GM21526 (cell line): Measurements from ENCODE around the gene ZCWPW1.
"Not testable (repeated sequence)": the region's sequence is repeated elsewhere in the genome, so short reads cannot be mapped to it uniquely, and the experiment has no call there.

Source experiments
- ATAC-seq: cut with Tn5 transposase; IDR thresholded peaks from one replicate; pipeline ENCODE4 v1.9.1; 2021; ENCODE audit warnings: moderate library complexity; ENCODE audit not compliant: unreplicated experiment, low FRiP score

The ZCWPW1 gene

DNA sequence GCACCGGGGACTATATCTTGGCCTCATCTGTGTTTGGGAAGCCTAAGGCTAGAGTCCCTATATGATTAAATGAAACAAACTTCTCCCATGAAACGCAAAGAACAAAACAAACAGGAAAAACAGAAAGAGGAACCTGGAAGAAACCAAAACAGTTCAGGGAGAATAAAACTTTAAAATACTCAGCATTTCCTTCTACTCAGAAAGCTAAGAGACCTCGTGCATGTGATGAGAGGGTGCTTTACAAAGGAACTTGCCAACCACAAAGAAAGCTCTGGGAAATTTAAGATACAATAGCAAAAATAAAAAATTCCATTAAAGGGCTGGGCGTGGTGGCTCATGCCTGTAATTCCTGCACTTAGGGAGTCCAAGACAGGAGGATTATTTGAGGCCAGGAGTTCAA lies 48.3 kb downstream of the ZCWPW1 start:
- ATAC-seq: no peak

- ATAC-seq: no peak
These were observed 50.3 kb downstream of the ZCWPW1 start for GRCh38 chr7:100378114-100378755.

DNA sequence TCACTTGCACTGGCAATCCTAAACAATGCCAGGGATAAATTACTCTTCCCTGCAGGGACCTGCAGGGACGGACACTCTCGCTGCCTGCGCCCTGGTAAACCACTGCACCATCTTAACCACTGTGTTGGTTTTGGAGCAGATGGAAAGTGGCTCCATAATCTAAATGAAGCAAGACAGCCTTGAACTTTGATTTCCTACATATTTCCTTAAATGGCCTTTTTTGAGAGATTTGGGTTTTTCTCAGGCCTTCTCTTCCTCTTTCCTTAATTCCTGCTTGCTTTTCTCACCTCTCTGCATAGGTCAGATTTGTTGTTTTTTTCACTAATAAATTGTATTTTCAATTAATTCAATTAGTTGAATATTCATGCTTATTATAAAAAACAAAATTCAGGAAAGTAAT lies 52.4 kb downstream of the ZCWPW1 start:
- no peak for ATAC-seq

- ATAC-seq: no peak
These were observed 53.9 kb downstream of the ZCWPW1 start for GRCh38 chr7:100374601-100375000.

GRCh38 chr7:100373870-100374598 lies 54.5 kb downstream of the ZCWPW1 start:
- not testable (repeated sequence) for ATAC-seq

DNA sequence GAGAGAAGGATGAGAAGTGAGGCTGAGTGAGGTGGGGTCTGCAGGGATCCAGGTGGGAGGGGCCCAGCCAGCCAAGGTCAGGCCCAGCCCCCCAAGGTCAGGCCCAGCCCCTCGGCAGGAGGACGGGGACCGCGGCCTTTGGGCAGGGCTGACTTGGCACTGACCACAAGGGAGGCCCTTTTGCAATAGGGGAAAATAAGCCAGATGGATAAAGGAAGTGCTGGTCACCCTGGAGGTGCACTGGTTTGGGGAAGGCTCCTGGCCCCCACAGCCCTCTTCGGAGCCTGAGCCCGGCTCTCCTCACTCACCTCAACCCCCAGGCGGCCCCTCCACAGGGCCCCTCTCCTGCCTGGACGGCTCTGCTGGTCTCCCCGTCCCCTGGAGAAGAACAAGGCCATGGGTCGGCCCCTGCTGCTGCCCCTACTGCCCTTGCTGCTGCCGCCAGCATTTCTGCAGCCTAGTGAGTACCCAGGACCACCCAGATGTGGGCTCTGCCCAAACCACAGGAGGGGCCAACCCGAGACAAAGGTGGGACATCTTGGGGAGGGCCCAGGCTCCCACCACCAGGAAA lies 55.2 kb downstream of the ZCWPW1 start, which contains the start of gene PILRA:
TSS of gene PILRA (plus strand) at position 227 of the 571 bp plus-strand sequence. CDS start at position 397, 170 bp downstream.
- ATAC-seq: no peak

GRCh38 chr7:100372694-100373093 lies 55.8 kb downstream of the ZCWPW1 start:
- no peak for ATAC-seq

- no peak for ATAC-seq
These were observed 56.2 kb downstream of the ZCWPW1 start for GRCh38 chr7:100372256-100372655.

- no peak for ATAC-seq
These were observed 56.8 kb downstream of the ZCWPW1 start for GRCh38 chr7:100371561-100372171.

DNA sequence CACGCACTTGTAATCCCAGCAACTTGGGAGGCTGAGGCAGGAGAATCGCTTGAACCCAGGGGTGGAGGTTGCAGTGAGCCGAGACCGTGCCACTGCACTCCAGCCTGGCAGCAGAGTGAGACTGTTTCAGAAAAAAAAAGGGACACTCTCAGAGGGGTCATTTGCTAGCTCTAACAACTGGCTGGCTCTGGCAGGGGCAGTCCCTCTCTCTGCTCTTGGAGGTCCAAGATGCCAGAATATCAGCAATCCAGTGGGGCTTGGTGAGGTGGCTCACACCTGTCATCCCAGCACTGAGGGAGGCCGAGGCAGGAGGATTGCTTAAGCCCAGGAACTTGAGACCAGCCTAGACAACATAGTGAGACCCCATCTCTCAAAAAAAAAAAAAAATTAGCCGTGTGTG lies 57.8 kb downstream of the ZCWPW1 start:
- no peak for ATAC-seq

- no peak for ATAC-seq
These were observed 58.2 kb downstream of the ZCWPW1 start for GRCh38 chr7:100370303-100370702.

DNA sequence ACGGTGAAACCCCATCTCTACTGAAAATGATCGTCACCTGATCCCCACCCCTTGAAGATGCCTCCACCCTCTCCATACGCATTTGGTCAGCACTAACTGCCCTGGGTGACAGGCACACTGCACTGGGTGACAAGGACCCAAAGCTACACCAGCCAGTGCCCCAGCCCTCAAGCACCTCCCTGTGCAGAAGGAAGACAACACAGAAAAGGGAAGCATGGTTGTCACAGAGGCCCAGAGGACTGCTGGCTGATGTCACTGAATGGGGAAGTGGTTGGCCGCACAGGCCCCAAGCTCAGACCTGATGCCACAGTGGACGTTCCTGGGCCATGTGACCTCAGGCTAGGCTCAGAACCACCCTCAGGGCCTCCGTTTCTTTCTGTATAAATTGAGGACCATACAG lies 59.4 kb downstream of the ZCWPW1 start:
- peak; percentile 46 for ATAC-seq

DNA sequence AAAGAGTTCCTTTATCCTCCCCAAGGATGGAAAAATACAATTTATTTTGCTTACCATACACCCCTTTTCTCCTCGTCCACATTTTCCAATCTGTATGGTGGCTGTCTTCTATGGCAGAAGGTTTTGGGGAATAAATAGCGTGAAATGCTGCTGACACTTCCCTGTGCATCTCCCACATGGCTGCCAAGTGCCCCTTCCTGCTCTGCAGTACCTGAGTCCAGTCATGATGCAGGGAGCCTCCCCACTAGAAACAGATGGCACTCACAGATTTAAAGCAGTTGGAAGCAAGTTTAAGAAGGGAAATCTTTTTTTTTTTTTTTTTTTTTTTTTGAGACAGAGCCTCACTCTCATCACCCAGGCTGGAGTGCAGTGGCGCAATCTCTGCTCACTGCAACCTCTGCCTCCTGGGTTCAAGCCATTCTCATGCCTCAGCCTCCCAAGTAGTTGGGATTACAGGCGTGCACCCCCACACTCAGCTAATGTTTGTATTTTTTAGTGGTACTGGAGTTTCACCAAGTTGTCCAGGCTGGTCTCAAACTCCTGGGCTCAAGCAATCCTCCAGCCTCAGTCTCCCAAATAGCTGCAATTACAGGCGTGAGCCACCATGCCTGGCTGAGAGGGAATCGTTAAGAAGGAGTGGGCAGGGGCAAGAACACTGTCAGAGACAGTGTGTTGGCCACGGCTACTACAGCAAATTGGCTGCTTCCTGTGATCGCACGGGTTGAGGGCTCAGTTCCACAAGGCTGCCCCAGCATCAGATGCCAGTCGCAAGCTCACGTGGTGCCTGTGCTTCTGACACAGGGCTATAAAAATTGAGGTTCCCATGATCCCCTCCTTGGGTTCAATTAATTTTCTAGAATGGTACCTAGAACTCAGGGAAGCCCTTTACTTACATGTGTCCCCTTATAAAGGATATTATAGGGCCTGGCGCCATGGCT lies 60.6 kb downstream of the ZCWPW1 start:
- ATAC-seq: no peak

DNA sequence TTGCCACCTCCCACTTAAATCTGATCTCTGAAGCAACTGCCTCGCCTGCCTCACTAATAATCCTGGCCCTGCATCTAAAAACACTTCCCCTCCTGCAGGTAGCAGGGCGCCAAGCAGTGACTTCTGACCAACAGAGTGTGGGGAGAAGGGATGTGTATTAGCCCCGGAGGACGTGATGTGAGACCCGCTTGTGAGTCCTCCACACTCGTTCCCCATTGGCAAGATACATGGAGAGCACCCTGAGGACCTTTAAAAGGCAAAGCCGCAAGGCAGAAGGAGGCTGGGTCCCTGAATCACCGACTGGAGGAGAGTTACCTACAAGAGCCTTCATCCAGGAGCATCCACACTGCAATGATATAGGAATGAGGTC lies 61.3 kb downstream of the ZCWPW1 start:
- no peak for ATAC-seq

GRCh38 chr7:100366411-100367250 lies 61.9 kb downstream of the ZCWPW1 start:
- ATAC-seq: no peak

DNA sequence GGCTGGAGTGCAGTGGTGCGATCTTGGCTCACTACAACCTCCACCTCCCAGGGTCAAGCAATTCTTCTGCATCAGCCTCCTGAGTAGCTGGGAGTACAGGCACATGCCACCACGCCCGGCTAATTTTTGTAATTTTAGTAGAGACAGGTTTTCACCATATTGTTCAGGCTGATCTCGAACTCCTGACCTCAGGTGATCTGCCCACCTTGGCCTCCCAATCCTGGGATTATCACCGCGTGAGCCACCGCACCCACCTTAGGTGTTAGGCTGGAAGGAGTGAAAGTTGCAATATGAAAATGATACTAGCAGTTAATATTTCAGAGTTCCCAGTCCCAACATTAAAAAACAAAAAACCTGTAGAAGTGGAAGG lies 62.5 kb downstream of the ZCWPW1 start:
- not testable (repeated sequence) for ATAC-seq

DNA sequence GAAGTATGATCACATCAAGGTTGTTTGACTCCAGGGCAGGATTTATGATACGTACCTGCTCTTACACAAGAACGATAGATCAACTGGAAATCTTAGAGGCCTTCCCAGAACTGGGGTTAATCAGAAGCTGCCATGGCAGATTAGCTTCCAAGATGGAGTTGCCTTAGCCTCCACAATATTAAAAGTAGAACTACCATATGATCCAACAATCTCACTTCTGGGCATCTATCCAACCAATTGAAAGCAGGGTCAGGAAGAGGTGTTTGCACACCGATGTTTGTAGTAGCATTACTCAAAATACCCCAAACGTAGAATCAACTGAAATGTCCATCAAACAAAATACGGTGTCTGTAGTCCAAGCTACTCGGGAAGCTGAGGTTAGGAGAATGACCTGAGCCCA lies 64.0 kb downstream of the ZCWPW1 start:
- no peak for ATAC-seq

DNA sequence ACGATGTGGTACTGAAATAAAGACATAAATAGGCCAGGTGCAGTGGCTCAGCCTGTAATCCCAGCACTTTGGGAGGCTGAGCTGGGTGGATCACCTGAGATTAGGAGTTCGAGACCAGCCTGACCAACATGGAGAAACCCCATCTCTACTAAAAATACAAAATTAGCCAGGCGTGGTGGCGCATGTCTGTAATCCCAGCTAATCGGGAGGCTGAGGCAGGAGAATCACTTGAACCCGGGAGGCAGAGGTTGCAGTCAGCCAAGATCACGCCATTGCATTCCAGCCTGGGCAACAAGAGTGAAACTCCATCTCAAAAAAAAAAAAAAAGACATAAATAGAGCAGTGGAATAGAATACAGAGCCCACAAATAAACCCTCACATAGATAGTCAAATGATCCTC lies 64.7 kb downstream of the ZCWPW1 start:
- ATAC-seq: not testable (repeated sequence)

- no peak for ATAC-seq
These were observed 65.4 kb downstream of the ZCWPW1 start for GRCh38 chr7:100363098-100363497.
